ENCODE measurements around the gene PKLR.

PKLR gene

GRCh38 chr1:155282488-155283091 lies 18.6 kb downstream of the PKLR start:
- DNase-seq = no peak

- no peak for DNase-seq
Observed at GRCh38 chr1:155279268-155279667, 22.0 kb downstream of the PKLR start.

GRCh38 chr1:155278689-155279160 lies 22.5 kb downstream of the PKLR start:
- no peak for DNase-seq

GRCh38 chr1:155277902-155278688 lies 23.1 kb downstream of the PKLR start:
- DNase-seq = no peak

GRCh38 chr1:155277070-155277901 lies 24.0 kb downstream of the PKLR start, which contains the start of gene HCN3:
Gene HCN3, plus strand, starts transcription at chr1:155277463. Its CDS starts 128 bp downstream, at chr1:155277591.
- DNase-seq = peak; percentile 71

- DNase-seq = peak; percentile 76
Observed at GRCh38 chr1:155273343-155274245, 27.6 kb downstream of the PKLR start, which contains the start of gene CLK2. Gene CLK2, minus strand, starts transcription at chr1:155273504. Its CDS starts 2,527 bp downstream, at chr1:155270977.

GRCh38 chr1:155272466-155273342 lies 28.5 kb downstream of the PKLR start:
- DNase-seq = no peak

GRCh38 chr1:155269381-155269780 lies 31.9 kb downstream of the PKLR start:
- DNase-seq = no peak

GRCh38 chr1:155268630-155269029 lies 32.6 kb downstream of the PKLR start:
- no peak for DNase-seq

- no peak for DNase-seq
Observed at GRCh38 chr1:155267373-155267772, 33.9 kb downstream of the PKLR start.

GRCh38 chr1:155266553-155266952 lies 34.7 kb downstream of the PKLR start:
- DNase-seq = no peak

GRCh38 chr1:155263067-155263466 lies 38.2 kb downstream of the PKLR start:
- no peak for DNase-seq

GRCh38 chr1:155261852-155262673 lies 39.2 kb downstream of the PKLR start, which contains the start of gene SCAMP3:
Gene SCAMP3, minus strand, starts transcription at chr1:155262360. Its CDS starts 209 bp downstream, at chr1:155262151.
- peak; percentile 86 for DNase-seq

- DNase-seq = no peak
Observed at GRCh38 chr1:155261493-155261851, 39.8 kb downstream of the PKLR start.

- DNase-seq = no peak
Observed at GRCh38 chr1:155260276-155260675, 41.0 kb downstream of the PKLR start.

- no peak for DNase-seq
Observed at GRCh38 chr1:155256058-155256852, 45.0 kb downstream of the PKLR start.

GRCh38 chr1:155255243-155256007 lies 45.8 kb downstream of the PKLR start, which contains the start of gene ENTREP3:
Gene ENTREP3, minus strand, starts transcription at chr1:155255483. Its CDS starts 606 bp downstream, at chr1:155254877.
- DNase-seq = no peak

- DNase-seq = no peak
Observed at GRCh38 chr1:155254714-155255242, 46.5 kb downstream of the PKLR start.
